Head of caudate nucleus (tissue), 42 donors: ENCODE measurements around the gene PRDM16.
A peak's percentile ranks its signal among the peaks of the same experiment; 100 is the strongest.

Experiments
- DNase-seq, 42 donors: peaks; one replicate each; pipeline versions ENCODE4 v3.0.0 to v3.0.0-alpha.2; 2020 to 2021; ENCODE audit warnings: mixed read lengths in 7 of 42
- intact Hi-C: fragments of 100-400 bp; cut with DNase I; formaldehyde crosslinking; loops from one replicate; pipeline ENCODE4 v1.15.0; 2022

Gene PRDM16

GRCh38 chr1:3304246-3304645 lies 235.2 kb downstream of the PRDM16 start:
- intact Hi-C loops: no loop called here
- DNase-seq: peak in 9 of 42 donors; percentile 9 to 52 (median 31)

GRCh38 chr1:3304692-3305091 lies 235.7 kb downstream of the PRDM16 start:
- DNase-seq: no peak
- intact Hi-C loops: no loop called here

GRCh38 chr1:3305156-3305555 lies 236.2 kb downstream of the PRDM16 start:
- DNase-seq: no peak
- intact Hi-C loops: no loop called here

- intact Hi-C loops: no loop called here
- DNase-seq: no peak
Measured at GRCh38 chr1:3306583-3307291, 237.7 kb downstream of the PRDM16 start.

GRCh38 chr1:3307359-3307758 lies 238.4 kb downstream of the PRDM16 start:
- no peak for DNase-seq
- intact Hi-C loops: no loop called here

GRCh38 chr1:3308053-3308452 lies 239.1 kb downstream of the PRDM16 start:
- intact Hi-C loops: no loop called here
- DNase-seq: no peak

- intact Hi-C loops: no loop called here
- no peak for DNase-seq
Measured at GRCh38 chr1:3310718-3311400, 241.9 kb downstream of the PRDM16 start.

- no peak for DNase-seq
- intact Hi-C loops: no loop called here
Measured at GRCh38 chr1:3311711-3312110, 242.7 kb downstream of the PRDM16 start.

- no peak for DNase-seq
- intact Hi-C loops: no loop called here
Measured at GRCh38 chr1:3312310-3312897, 243.4 kb downstream of the PRDM16 start.

- intact Hi-C loops: no loop called here
- DNase-seq: peak in 31 of 42 donors; percentile 24 to 91 (median 51)
Measured at GRCh38 chr1:3312898-3313575, 244.0 kb downstream of the PRDM16 start.

- DNase-seq: peak; percentile 34 to 88 (median 69)
- intact Hi-C loops: no loop called here
Measured at GRCh38 chr1:3313576-3313950, 244.6 kb downstream of the PRDM16 start.

GRCh38 chr1:3314491-3315381 lies 245.7 kb downstream of the PRDM16 start:
- intact Hi-C loops: no loop called here
- no peak for DNase-seq

GRCh38 chr1:3315399-3316339 lies 246.7 kb downstream of the PRDM16 start:
- intact Hi-C loops: no loop called here

GRCh38 chr1:3316340-3316943 lies 247.4 kb downstream of the PRDM16 start:
- intact Hi-C loops: no loop called here
- DNase-seq: no peak

More at GRCh38 chr1:3315399-3316339, 246.7 kb downstream of the PRDM16 start:
- DNase-seq: no peak

GRCh38 chr1:3317456-3317855 lies 248.5 kb downstream of the PRDM16 start:
- DNase-seq: no peak
- intact Hi-C loops: no loop called here

GRCh38 chr1:3318329-3318728 lies 249.3 kb downstream of the PRDM16 start:
- DNase-seq: no peak
- intact Hi-C loops: no loop called here

GRCh38 chr1:3319874-3320245 lies 250.9 kb downstream of the PRDM16 start:
- intact Hi-C loops: no loop called here
- DNase-seq: peak in 10 of 42 donors; percentile 18 to 71 (median 44)
